Tibial nerve (tissue), 4 donors: ENCODE measurements around the gene CARNS1. TPM values are rescaled to one million over a fixed set of nuclear protein-coding genes. Genes with fewer than 3 reads are reported as not detected.

Source experiments
- DNase-seq, 2 donors: peaks; one replicate each; pipeline ENCODE4 v3.0.0-alpha.2; 2019; ENCODE audit warnings: low spot score in 2 of 2
- H3K27ac ChIP-seq, 4 donors: fragments of 200-600 bp; sonication (generic) in 3 of 4; one replicate each; pipeline ENCODE4 v1.5.1; 2017 to 2019; ENCODE audit warnings: mild to moderate bottlenecking in 1 of 4
- H3K27me3 ChIP-seq, 2 donors: fragments of 200-600 bp; sonication (generic) in 1 of 2; one replicate each; pipeline versions ENCODE4 v1.5.1 to v1.6.0; 2017 to 2019
- H3K36me3 ChIP-seq, 3 donors: fragments of 200-600 bp; sonication (generic); one replicate each; pipeline ENCODE4 v1.5.1; 2018 to 2019
- H3K4me1 ChIP-seq, 4 donors: fragments of 200-600 bp; sonication (generic) in 3 of 4; one replicate each; pipeline ENCODE4 v1.5.1; 2017 to 2019
- H3K4me3 ChIP-seq, 4 donors: fragments of 200-600 bp; sonication (generic) in 3 of 4; one replicate each; pipeline ENCODE4 v1.5.1; 2017 to 2019; ENCODE audit warnings: mild to moderate bottlenecking in 1 of 4, moderate library complexity in 1 of 4
- H3K9me3 ChIP-seq, 4 donors: fragments of 200-600 bp; sonication (generic) in 3 of 4; one replicate each; pipeline ENCODE4 v1.5.1; 2017 to 2019
- EP300 ChIP-seq, 2 donors: sonication (generic); formaldehyde crosslinking; IDR thresholded peaks; one replicate each; pipeline ENCODE4 v1.6.1; 2017; ENCODE audit warnings: antibody characterized with exemption in 2 of 2, mild to moderate bottlenecking in 1 of 2
- POLR2A ChIP-seq, 2 donors: fragments of 450-650 bp; IDR thresholded peaks; one replicate each; pipeline ENCODE4 v1.6.1; 2017; ENCODE audit warnings: antibody characterized with exemption in 2 of 2, mild to moderate bottlenecking in 2 of 2, moderate library complexity in 2 of 2
- WGBS, 2 donors: methylation state at CpG; one replicate each; pipeline ENCODE4 v1.1.5; 2018; 5-methylcytosine and 5-hydroxymethylcytosine counted together
- total RNA-seq, 4 donors: library from RNA; depleted of rRNA; stranded (reverse); fragments of >200 nt; gene quantifications; one replicate each; pipeline ENCODE4 v1.1.0, GENCODE V29; 2016
- TF ChIP-seq, protein P1 (sequence below), 5 experiments: fragments of 200-600 bp in 3 of 5; fragments of 450-650 bp in 2 of 5; sonication (generic) in 3 of 5; IDR thresholded peaks; one replicate each; pipeline ENCODE4 v1.5.1; 2016 to 2019; ENCODE audit warnings: antibody characterized with exemption in 5 of 5, mild to moderate bottlenecking in 3 of 5, moderate library complexity in 2 of 5

Gene CARNS1
- total RNA-seq, 4 donors from 2014 or later = 1.8 to 5.9 (median 4.3) TPM

DNA sequence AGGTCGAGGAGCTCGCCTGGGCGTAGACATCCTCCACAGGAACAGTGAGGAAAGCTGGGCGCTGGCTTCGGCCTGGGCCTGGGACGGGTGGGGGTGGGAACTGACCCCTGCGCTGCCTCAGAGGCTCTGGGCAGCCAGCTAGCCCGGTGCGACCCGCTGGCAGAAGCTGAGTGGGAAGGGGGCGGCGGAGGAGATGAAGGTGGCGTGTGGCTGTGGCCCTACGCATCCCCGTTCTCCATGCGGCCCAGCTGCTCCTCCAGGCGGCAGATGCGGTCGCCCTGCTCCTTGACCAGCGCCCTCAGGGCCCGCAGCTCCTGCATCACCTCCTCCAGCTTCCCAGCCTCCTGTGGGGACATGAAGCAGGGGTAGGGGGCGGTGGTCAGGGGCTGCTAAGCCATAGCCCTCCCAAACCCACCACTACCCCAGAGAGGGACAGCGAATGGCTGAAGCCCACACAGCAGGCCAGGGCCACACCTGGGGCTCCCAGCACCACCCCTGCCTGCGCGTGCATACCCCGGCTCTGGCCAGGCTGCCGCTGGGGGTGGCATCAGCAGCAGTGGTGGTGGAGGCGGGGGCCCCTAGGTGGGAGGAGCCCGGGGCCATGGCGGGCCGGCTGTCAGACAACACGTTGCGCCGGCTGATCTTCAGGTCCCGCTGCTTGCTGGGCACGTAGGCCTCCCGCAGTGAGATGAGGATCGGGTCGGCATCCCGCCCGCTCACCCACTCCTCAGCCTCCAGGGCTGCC lies 22.9 kb downstream of the CARNS1 start:
- H3K9me3 ChIP-seq = no peaks in the 10 kb centered on the region
- peak overlapping the region in 2 of 4 donors; percentile 12 to 55 for H3K4me3 ChIP-seq
- TF ChIP-seq, protein P1, sequence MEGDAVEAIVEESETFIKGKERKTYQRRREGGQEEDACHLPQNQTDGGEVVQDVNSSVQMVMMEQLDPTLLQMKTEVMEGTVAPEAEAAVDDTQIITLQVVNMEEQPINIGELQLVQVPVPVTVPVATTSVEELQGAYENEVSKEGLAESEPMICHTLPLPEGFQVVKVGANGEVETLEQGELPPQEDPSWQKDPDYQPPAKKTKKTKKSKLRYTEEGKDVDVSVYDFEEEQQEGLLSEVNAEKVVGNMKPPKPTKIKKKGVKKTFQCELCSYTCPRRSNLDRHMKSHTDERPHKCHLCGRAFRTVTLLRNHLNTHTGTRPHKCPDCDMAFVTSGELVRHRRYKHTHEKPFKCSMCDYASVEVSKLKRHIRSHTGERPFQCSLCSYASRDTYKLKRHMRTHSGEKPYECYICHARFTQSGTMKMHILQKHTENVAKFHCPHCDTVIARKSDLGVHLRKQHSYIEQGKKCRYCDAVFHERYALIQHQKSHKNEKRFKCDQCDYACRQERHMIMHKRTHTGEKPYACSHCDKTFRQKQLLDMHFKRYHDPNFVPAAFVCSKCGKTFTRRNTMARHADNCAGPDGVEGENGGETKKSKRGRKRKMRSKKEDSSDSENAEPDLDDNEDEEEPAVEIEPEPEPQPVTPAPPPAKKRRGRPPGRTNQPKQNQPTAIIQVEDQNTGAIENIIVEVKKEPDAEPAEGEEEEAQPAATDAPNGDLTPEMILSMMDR (IDR thresholded peaks at IDR 0.05) = no peak
- no peak for TF ChIP-seq POLR2A (IDR thresholded peaks at IDR 0.05)
- TF ChIP-seq EP300 (IDR thresholded peaks at IDR 0.05) = no peak
- WGBS, 2 donors = 68 to 83% methylated on average over 30 to 36 of the region's 41 CpGs
- H3K27ac ChIP-seq = peak overlapping the region in 3 of 4 donors; percentile 65 to 83 (median 74)
- peaks cover 0 to 57% (median 19%) of the 10 kb centered on the region in 4 donors for H3K4me1 ChIP-seq
- no peaks in the 10 kb centered on the region for H3K27me3 ChIP-seq
- H3K36me3 ChIP-seq = peaks cover 0 to 87% (median 5%) of the 10 kb centered on the region in 3 donors
- no peak for DNase-seq

DNA sequence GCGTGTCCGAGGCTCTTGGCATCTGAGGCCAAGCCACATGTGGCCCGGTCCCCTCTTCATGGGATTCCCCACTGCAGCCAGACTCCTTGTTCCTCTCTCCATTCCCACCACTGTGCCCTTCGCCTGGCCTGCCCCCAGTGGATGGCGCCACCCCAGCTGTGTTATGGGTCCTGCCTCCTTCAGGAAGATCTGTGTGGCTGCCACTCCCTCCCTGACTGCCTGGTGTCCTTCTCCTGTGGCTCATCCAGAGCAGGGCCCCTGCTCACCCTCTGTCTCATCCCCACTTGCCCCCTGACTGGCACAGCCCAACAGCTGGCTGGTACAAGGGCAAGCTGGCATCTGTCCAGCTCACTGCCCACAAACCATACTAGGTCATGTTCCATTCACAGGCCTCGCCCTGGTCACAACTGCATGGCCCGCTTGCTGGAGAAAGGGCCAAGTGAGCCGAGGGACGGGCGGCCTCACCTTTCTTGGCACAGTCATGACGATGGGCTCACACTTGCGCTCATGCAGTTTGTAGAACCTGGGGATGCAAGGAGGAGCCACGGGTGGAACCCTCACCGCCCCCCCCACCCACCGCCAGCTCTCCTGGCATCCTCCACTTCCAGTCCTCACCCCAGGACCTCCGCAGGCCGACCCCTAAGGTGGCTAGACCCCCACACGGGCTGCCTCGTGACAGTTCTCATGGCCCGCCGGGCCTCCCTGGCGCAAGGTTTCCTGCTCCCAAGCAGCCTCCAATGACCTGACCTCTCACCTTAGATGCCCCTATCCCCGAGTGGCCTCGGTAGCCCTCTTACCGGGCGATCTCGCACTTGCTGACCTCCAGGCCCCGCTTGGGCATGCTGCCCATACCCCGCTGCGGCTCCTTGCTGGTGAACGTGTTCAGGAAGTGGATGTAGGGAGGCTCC lies 24.1 kb downstream of the CARNS1 start:
- peak in 1 of 2 donors; percentile 36 for DNase-seq
- 53 to 54% methylated on average over 30 to 31 of the region's 31 CpGs for WGBS, 2 donors
- Histone ChIP-seq H3K27me3 (no peaks in the 10 kb centered on the region), H3K27ac (peak overlapping the region in 3 of 4 donors; percentile 65 to 83 (median 74)), H3K9me3 (no peaks in the 10 kb centered on the region), H3K4me3 (no peak overlapping the region), H3K36me3 (peaks cover 0 to 75% (median 0%) of the 10 kb centered on the region in 3 donors), H3K4me1 (peaks cover 0 to 64% (median 26%) of the 10 kb centered on the region in 4 donors)
- TF ChIP-seq, protein P1 (IDR thresholded peaks at IDR 0.05) = peak in 1 of 5 experiments; percentile 13
- peak in 1 of 2 donors; percentile 15 for TF ChIP-seq EP300 (IDR thresholded peaks at IDR 0.05)
- no peak for TF ChIP-seq POLR2A (IDR thresholded peaks at IDR 0.05)

DNA sequence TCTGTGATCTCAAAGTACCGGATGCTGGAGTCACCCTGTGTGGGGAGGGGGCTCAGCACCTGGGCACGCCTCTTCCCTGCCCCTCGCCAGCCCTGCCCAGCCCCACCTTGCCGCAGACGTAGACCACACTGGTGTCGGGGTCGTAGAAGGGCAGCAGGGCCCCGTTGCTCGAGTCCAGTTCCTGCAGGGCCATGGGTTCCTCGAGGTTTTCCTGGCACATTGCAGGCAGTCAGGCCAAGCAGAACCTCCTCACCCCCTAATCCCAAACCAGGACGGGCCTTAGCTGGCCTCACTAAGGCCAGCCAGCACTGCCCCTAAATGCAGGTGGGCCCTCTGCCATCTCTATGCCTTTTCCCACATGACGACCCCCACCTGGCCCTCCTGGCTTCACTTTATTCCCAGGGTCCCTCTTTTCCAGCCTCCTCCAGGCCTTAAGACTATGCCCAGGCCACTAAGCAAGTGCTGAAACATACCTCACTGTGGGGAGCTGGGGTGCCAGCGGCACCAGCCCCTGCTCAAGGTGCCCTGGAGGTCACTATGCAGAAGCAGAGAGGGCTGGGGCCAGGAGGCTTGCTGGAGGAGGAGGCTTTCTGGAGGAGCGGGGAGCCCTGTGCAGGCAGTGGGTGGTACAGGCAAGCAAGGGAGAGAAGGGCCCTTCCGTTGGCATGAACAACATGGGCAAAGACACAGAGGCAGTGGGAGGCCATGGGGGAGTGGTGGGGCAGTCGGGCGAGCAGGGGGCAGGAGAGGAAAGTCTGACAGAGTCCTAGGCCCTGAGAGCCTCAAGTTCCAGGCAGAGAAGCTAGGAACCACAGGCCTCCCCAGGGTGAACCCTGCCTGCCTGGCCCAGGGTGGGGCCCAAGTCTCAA lies 25.0 kb downstream of the CARNS1 start:
- 65 to 76% methylated on average over 17 of the region's 17 CpGs for WGBS, 2 donors
- Histone ChIP-seq H3K27ac (peak overlapping the region in 3 of 4 donors; percentile 65 to 83 (median 74)), H3K4me1 (peaks cover 0 to 72% (median 28%) of the 10 kb centered on the region in 4 donors), H3K9me3 (no peaks in the 10 kb centered on the region), H3K27me3 (no peaks in the 10 kb centered on the region), H3K4me3 (no peak overlapping the region), H3K36me3 (peaks cover 0 to 66% (median 0%) of the 10 kb centered on the region in 3 donors)
- TF ChIP-seq, protein P1 (IDR thresholded peaks at IDR 0.05) = no peak
- TF ChIP-seq POLR2A (IDR thresholded peaks at IDR 0.05) = no peak
- TF ChIP-seq EP300 (IDR thresholded peaks at IDR 0.05) = no peak
- no peak for DNase-seq

DNA sequence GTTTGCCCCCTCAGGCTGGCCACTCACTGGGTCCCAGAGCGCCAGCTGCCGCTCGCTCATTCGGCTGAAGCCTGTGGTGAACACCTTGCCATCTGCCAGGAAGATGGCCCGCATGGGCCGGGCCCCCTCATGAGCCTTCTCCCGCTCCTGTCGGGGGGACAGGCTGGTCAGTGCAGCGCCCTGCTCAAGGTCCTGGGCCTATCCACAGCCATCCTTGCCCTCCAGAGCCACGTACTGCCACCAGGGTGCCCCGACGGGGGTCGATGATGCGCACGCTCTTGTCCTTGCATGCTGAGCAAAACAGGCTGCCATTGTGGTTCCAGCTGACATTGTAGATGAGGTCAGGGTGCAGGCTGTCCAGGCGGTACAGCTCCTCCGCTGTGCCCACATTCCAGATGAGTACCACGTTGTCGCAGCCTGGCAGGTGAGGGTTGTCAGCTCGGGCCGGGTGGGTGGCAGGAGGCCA lies 25.7 kb downstream of the CARNS1 start:
- peak overlapping the region in 1 of 4 donors; percentile 74 for H3K27ac ChIP-seq
- H3K4me3 ChIP-seq = no peak overlapping the region
- TF ChIP-seq, protein P1 (IDR thresholded peaks at IDR 0.05) = no peak
- DNase-seq = no peak
- peaks cover 0 to 59% (median 0%) of the 10 kb centered on the region in 3 donors for H3K36me3 ChIP-seq
- no peaks in the 10 kb centered on the region for H3K9me3 ChIP-seq
- no peaks in the 10 kb centered on the region for H3K27me3 ChIP-seq
- peaks cover 0 to 69% (median 31%) of the 10 kb centered on the region in 4 donors for H3K4me1 ChIP-seq
- whole genome bisulfite sequencing, 2 donors = 85 to 86% methylated on average over 6 to 12 of the region's 21 CpGs
